Tibial artery (tissue), 4 donors: Measurements from ENCODE around the gene NHEJ1.

ENCODE experiments used
- DNase-seq, 2 donors: peaks; one replicate each; pipeline ENCODE4 v3.0.0-alpha.2; 2019
- H3K27ac ChIP-seq, 2 donors: fragments of 200-600 bp; sonication (generic) in 1 of 2; 1 replicate in 1 of 2; 2 replicates in 1 of 2; pipeline ENCODE4 v1.5.1; 2018 to 2019; ENCODE audit warnings: mild to moderate bottlenecking in 1 of 2
- H3K27me3 ChIP-seq, 2 donors: fragments of 200-600 bp; sonication (generic) in 1 of 2; one replicate each; pipeline versions ENCODE4 v1.5.1 to v1.6.0; 2016 to 2019
- H3K36me3 ChIP-seq, 3 donors: fragments of 200-600 bp; sonication (generic) in 2 of 3; one replicate each; pipeline ENCODE4 v1.5.1; 2016 to 2019; ENCODE audit warnings: mild to moderate bottlenecking in 2 of 3
- H3K4me1 ChIP-seq, 4 donors: fragments of 200-600 bp; sonication (generic) in 2 of 4; 1 replicate in 3 of 4; 2 replicates in 1 of 4; pipeline ENCODE4 v1.5.1; 2016 to 2019
- H3K4me3 ChIP-seq, 2 donors: fragments of 200-600 bp; sonication (generic) in 1 of 2; 1 replicate in 1 of 2; 2 replicates in 1 of 2; pipeline ENCODE4 v1.5.1; 2018 to 2019; ENCODE audit warnings: mild to moderate bottlenecking in 2 of 2
- H3K9me3 ChIP-seq, 3 donors: fragments of 200-600 bp; sonication (generic) in 1 of 3; one replicate each; pipeline ENCODE4 v1.5.1; 2016 to 2019
- intact Hi-C: fragments of 100-400 bp; cut with DNase I; formaldehyde crosslinking; loops from one replicate; pipeline ENCODE4 v1.15.0; 2023; ENCODE audit warnings: low total_unique reads
- TF ChIP-seq, protein P1 (sequence below), 2 experiments: fragments of 200-600 bp in 1 of 2; fragments of 450-650 bp in 1 of 2; IDR thresholded peaks; one replicate each; pipeline ENCODE4 v1.5.1; 2017 to 2019; ENCODE audit warnings: antibody characterized with exemption in 2 of 2, mild to moderate bottlenecking in 1 of 2, moderate library complexity in 1 of 2

Gene NHEJ1

GRCh38 chr2:219056896-219057708, 103.5 kb downstream of the NHEJ1 start:
- peaks cover 4 to 79% of the 10 kb centered on the region in 2 donors for H3K27me3 ChIP-seq
- H3K36me3 ChIP-seq = no peaks in the 10 kb centered on the region
- no peak overlapping the region for H3K4me3 ChIP-seq
- no peaks in the 10 kb centered on the region for H3K9me3 ChIP-seq
- no peak for DNase-seq
- TF ChIP-seq, protein P1, sequence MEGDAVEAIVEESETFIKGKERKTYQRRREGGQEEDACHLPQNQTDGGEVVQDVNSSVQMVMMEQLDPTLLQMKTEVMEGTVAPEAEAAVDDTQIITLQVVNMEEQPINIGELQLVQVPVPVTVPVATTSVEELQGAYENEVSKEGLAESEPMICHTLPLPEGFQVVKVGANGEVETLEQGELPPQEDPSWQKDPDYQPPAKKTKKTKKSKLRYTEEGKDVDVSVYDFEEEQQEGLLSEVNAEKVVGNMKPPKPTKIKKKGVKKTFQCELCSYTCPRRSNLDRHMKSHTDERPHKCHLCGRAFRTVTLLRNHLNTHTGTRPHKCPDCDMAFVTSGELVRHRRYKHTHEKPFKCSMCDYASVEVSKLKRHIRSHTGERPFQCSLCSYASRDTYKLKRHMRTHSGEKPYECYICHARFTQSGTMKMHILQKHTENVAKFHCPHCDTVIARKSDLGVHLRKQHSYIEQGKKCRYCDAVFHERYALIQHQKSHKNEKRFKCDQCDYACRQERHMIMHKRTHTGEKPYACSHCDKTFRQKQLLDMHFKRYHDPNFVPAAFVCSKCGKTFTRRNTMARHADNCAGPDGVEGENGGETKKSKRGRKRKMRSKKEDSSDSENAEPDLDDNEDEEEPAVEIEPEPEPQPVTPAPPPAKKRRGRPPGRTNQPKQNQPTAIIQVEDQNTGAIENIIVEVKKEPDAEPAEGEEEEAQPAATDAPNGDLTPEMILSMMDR (IDR thresholded peaks at IDR 0.05) = no peak
- intact Hi-C loops = loop anchor here (10.0 kb wide), 1 partner anchor 248 kb away; the partner anchor contains the start of gene PTPRN
- H3K27ac ChIP-seq = no peak overlapping the region
- H3K4me1 ChIP-seq = peaks cover 6 to 42% (median 40%) of the 10 kb centered on the region in 4 donors

DNA sequence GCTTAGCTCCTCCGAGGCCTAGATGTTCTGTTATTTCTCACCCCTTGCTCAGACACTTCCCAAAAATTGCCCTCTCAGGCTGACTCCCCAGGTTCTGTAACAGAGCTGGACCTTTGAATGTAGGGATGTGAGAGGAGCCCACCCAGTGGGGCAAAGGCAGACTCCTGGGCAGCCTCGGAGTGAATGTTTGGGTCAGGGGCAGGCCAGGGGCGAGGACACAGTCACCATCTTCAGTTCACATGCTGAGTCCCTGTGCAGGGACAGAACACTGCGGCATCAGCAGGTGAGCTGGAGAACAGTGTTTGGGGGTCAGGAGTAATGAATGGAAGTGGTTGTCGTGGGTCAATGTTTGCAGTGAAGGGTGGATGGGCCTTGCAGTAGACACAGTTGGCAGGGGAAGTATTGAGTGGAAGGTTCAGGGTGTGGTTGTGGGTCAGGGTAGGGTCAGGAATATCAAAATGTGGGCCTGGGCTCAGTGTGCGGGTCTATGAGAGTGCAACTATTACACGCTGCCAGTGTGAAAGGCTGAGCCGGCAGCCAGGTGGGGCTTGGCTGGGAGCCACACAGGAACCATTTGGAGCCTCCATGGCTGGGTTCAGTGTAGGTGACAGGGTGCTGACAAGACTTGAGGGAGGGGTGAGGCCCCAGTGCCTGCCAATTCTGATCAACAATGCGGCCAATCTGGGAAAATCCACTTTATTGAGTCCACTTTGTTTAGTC, 104.3 kb downstream of the NHEJ1 start:
- no peak for DNase-seq
- Histone ChIP-seq H3K4me3 (no peak overlapping the region), H3K27me3 (peaks cover 4 to 76% of the 10 kb centered on the region in 2 donors), H3K9me3 (no peaks in the 10 kb centered on the region), H3K4me1 (peaks cover 6 to 40% (median 39%) of the 10 kb centered on the region in 4 donors), H3K27ac (no peak overlapping the region), H3K36me3 (no peaks in the 10 kb centered on the region)
- intact Hi-C loops = loop anchor here (10.0 kb wide), 1 partner anchor 248 kb away; the partner anchor contains the start of gene PTPRN
- TF ChIP-seq, protein P1 (IDR thresholded peaks at IDR 0.05) = no peak

GRCh38 chr2:219054956-219055903, 105.4 kb downstream of the NHEJ1 start:
- Histone ChIP-seq H3K27ac (no peak overlapping the region), H3K9me3 (no peaks in the 10 kb centered on the region), H3K4me1 (peaks cover 6 to 30% (median 29%) of the 10 kb centered on the region in 4 donors), H3K27me3 (peaks cover 4 to 75% of the 10 kb centered on the region in 2 donors), H3K36me3 (no peaks in the 10 kb centered on the region), H3K4me3 (no peak overlapping the region)
- intact Hi-C loops = loop anchor here (10.0 kb wide), 1 partner anchor 250 kb away; the partner anchor contains the start of gene PTPRN
- TF ChIP-seq, protein P1 (IDR thresholded peaks at IDR 0.05) = no peak
- DNase-seq = no peak

DNA sequence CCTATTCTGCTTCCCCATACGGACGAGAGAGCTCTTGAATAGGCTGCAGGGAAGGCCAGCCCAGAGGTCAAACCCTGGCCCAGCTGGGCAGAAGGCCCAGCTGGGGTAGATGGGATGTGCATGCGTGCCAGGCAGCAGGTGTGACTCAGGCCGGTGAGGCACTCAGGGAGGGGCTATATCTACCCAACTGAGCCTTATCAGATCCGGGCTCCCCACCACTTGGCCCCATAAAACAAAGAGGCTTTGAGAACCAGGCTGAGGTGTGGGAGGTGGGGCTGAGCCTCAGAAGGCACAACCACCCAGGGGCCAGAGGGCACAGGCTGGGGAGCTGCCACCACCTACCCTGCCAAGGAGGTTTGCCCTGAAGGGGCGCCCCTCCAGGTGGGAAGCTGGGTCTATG, 111.3 kb downstream of the NHEJ1 start:
- Histone ChIP-seq H3K27ac (no peak overlapping the region), H3K4me1 (no peaks in the 10 kb centered on the region), H3K36me3 (no peaks in the 10 kb centered on the region), H3K9me3 (no peaks in the 10 kb centered on the region), H3K4me3 (no peak overlapping the region), H3K27me3 (peaks cover 0 to 48% of the 10 kb centered on the region in 2 donors)
- TF ChIP-seq, protein P1 (IDR thresholded peaks at IDR 0.05) = no peak
- intact Hi-C loops = no loop called here
- DNase-seq = peak in 1 of 2 donors; percentile 43
